ENCODE measurements around the gene SV2B. TPM values are rescaled to one million over a fixed set of nuclear protein-coding genes. Genes with fewer than 3 reads are reported as not detected.

The SV2B gene, protein sequence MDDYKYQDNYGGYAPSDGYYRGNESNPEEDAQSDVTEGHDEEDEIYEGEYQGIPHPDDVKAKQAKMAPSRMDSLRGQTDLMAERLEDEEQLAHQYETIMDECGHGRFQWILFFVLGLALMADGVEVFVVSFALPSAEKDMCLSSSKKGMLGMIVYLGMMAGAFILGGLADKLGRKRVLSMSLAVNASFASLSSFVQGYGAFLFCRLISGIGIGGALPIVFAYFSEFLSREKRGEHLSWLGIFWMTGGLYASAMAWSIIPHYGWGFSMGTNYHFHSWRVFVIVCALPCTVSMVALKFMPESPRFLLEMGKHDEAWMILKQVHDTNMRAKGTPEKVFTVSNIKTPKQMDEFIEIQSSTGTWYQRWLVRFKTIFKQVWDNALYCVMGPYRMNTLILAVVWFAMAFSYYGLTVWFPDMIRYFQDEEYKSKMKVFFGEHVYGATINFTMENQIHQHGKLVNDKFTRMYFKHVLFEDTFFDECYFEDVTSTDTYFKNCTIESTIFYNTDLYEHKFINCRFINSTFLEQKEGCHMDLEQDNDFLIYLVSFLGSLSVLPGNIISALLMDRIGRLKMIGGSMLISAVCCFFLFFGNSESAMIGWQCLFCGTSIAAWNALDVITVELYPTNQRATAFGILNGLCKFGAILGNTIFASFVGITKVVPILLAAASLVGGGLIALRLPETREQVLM
- total RNA-seq (not detected in 2 replicates), polyA plus RNA-seq (not detected in 2 replicates), polyA minus RNA-seq (not detected in 2 replicates), Bru-seq, nascent RNA (percentile 0 among the genes with signal in this experiment), BruChase-seq, experiment 1, labeled RNA remaining after a 6-hour chase (percentile 1 among the genes with signal in this experiment), BruChase-seq, experiment 2, labeled RNA remaining after a 2-hour chase (not detected)
- polyA plus RNA-seq (2011; cell fraction: cytosol; rRNA removed), result not detected in 2 replicates
- polyA plus RNA-seq (2011; cell fraction: nucleus; rRNA removed), result not detected in 2 replicates
- not detected in 2 replicates for polyA plus RNA-seq (2012)
- 0.82 TPM for polyA minus RNA-seq (2011; cell fraction: cytosol; rRNA and poly(A)+ RNA removed)
- not detected in 2 replicates for polyA minus RNA-seq (2011; cell fraction: nucleus; rRNA and poly(A)+ RNA removed)
- long read RNA-seq, result 0 reads

DNA sequence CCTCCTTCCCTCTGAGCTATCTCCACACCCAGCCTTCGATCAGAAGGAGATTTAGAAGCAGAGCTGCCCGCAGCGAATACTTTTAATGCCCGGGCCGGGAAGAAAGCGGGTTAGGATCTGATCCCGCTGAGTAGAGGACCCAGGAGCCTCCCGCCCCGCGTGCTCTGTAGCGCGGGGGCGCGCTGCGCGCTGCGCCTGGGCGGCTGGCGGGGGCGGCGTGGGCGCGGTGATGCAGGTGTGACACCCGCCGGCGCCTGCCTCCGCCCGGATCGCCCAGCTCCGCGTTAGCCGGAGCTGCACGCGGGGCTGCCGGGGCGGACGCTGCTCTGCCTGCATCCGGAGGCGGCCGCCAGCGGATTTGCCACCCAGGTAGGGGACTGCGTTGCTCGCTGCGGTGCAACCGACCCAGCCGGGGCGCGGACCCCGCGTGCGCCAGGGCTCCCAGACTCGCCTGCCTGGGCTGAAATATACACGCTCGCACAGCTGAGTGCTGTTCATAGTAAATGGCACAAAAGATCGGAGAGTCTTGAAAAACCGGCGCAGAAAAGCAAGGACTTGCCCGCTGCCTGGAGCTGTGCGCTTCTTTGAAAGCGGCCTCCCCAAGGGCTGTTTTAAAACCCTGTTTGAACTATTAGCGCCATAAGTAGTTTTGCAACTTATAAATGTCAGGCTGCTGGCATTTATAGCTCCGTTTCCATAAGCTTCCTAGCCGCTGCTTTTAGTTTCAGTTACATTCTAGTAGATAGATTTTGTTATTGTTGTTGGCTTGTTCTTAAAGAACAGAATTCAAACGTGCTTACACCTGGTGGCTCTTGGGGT, at the start of gene SV2B:
SV2B (plus strand) TSS at position 263 of the 819 bp plus-strand sequence. CDS start 126,007 bp downstream, outside the sequence.
- Histone ChIP-seq H4K20me1 (replicated peaks; ENCODE audit: control insufficient read depth, extremely low read depth, insufficient read depth, low read length) (no peaks in the 10 kb centered on the region), H3K9me1 (replicated peaks; ENCODE audit: control insufficient read depth, extremely low read depth, insufficient read depth, low read length) (no peaks in the 10 kb centered on the region), H3K27ac (ENCODE audit: insufficient read depth, low read depth, low read length) (no peak within 1 kb of the TSS), H2AFZ (ENCODE audit: low read depth, low read length) (no peak within 1 kb of the TSS), H3K4me3 (replicated peaks in 1 of 3; ENCODE audit: insufficient read depth in 1 of 3, low read depth in 1 of 3, low read length in 3 of 3) (peak within 1 kb of the TSS in 2 of 3 experiments; percentile 18 to 28), H3K79me2 (ENCODE audit: control insufficient read depth, insufficient read depth, low read length) (no peaks in the 10 kb centered on the region), H3K4me1 (ENCODE audit: control insufficient read depth, extremely low read depth, insufficient read depth, low read length) (no peaks in the 10 kb centered on the region), H3K36me3 (ENCODE audit: control insufficient read depth in 2 of 2, extremely low read depth in 1 of 2, insufficient read depth in 2 of 2, low read length in 2 of 2) (no peaks in the 10 kb centered on the region), H3K9ac (replicated peaks; ENCODE audit: extremely low read depth, insufficient read depth, low read length) (no peak within 1 kb of the TSS), H3K27me3 (ENCODE audit: control insufficient read depth in 2 of 2, insufficient read depth in 2 of 2, low read length in 2 of 2) (peaks cover 26 to 32% of the 10 kb centered on the region in 2 experiments), H3K9me3 (replicated peaks; ENCODE audit: control insufficient read depth, insufficient read depth, low read length) (no peaks in the 10 kb centered on the region), H3K4me2 (ENCODE audit: insufficient read depth, low read length) (peak within 1 kb of the TSS; percentile 58)
- POLR2A ChIA-PET, result no interaction called here
- no peak for FAIRE-seq
- TF ChIP-seq JUN (IDR thresholded peaks at IDR 0.05; ENCODE audit: borderline replicate concordance, insufficient read depth, insufficient read length, low read depth), result no peak
- TF ChIP-seq EZH2 (IDR thresholded peaks at IDR 0.05; ENCODE audit: borderline replicate concordance, low read depth, low read length, severe bottlenecking), result peak; percentile 82
- DNase-seq (ENCODE audit: low read depth, low spot score), result peak; percentile 24
- dilution Hi-C loops (cut with MboI; ENCODE audit: extremely low pct_ligation_motif_present, low sequenced_read_pairs) (no loop called here), intact Hi-C loops (cut with micrococcal nuclease) (no loop called here)
- CTCF ChIA-PET, result interaction anchor here (0.6 kb wide), 1 partner anchor 170 kb away, joined by 3 read pairs; no protein-coding TSS in a partner anchor
- BruUV-seq (replicated peaks), result no TSS peak
